ENCODE data around the gene DNAH6.

The DNAH6 gene

GRCh38 chr2:84829693-84830092 lies 313.4 kb downstream of the DNAH6 start:
- Histone ChIP-seq H3K4me1 (ENCODE audit: control insufficient read depth in 2 of 2, insufficient read depth in 1 of 2, low read depth in 1 of 2, low read length in 2 of 2) (peaks cover 1 to 13% of the 10 kb centered on the region in 2 donors), H3K9me3 (replicated peaks in 1 of 2; ENCODE audit: control insufficient read depth in 2 of 2, insufficient read depth in 1 of 2, low read depth in 1 of 2, low read length in 2 of 2) (peaks cover 0 to 5% of the 10 kb centered on the region in 2 donors), H3K18ac (ENCODE audit: low read length) (peak overlapping the region; percentile 62), H2BK12ac (ENCODE audit: low read length) (peak overlapping the region; percentile 89), H2BK15ac (ENCODE audit: low read length) (peak overlapping the region; percentile 75), H3K27me3 (ENCODE audit: control insufficient read depth in 3 of 3, insufficient read depth in 3 of 3, low read depth in 1 of 3, low read length in 3 of 3) (peaks cover 0 to 4% (median 0%) of the 10 kb centered on the region in 3 experiments), H2BK120ac (ENCODE audit: low read depth, low read length) (no peak overlapping the region), H3K36me3 (replicated peaks in 1 of 2; ENCODE audit: control insufficient read depth in 2 of 2, insufficient read depth in 2 of 2, low read length in 2 of 2) (peaks cover 0 to 4% of the 10 kb centered on the region in 2 donors), H3K27ac (replicated peaks; ENCODE audit: low read length) (no peak overlapping the region), H3K4me3 (ENCODE audit: low read length in 2 of 2) (peak overlapping the region in 1 of 2 donors; percentile 39), H4K91ac (ENCODE audit: low read depth, low read length, poor library complexity) (peak overlapping the region; percentile 97), H3K23ac (ENCODE audit: low read depth, low read length, poor library complexity) (peak overlapping the region; percentile 92), H2AK5ac (ENCODE audit: low read depth, low read length) (no peak overlapping the region), H3K9ac (ENCODE audit: low read depth, low read length, poor library complexity) (peak overlapping the region; percentile 79), H2BK5ac (ENCODE audit: low read length) (no peak overlapping the region), H3K79me1 (ENCODE audit: low read depth, low read length) (peaks cover 4% of the 10 kb centered on the region), H2AFZ (ENCODE audit: low read length) (no peak overlapping the region), H3K14ac (ENCODE audit: low read length) (peak overlapping the region; percentile 100), H3K4me2 (ENCODE audit: insufficient read depth, low read length, poor library complexity, severe bottlenecking) (no peak overlapping the region), H3K4ac (ENCODE audit: low read length) (no peak overlapping the region), H4K8ac (ENCODE audit: low read depth, low read length) (peak overlapping the region; percentile 97)
- DNase-seq (ENCODE audit: low spot score), result no peak
- 100% methylated on average over 1 of the region's 2 CpGs; no CpG with 5 or more reads in 1 of the 2 donors for WGBS, 2 donors (ENCODE audit: extremely low coverage in 2 of 2, insufficient read length in 2 of 2, insufficient replicate concordance in 1 of 2)

- peaks cover 0 to 4% (median 0%) of the 10 kb centered on the region in 3 experiments for H3K27me3 ChIP-seq (ENCODE audit: control insufficient read depth in 3 of 3, insufficient read depth in 3 of 3, low read depth in 1 of 3, low read length in 3 of 3)
- peak overlapping the region; percentile 32 for H2AFZ ChIP-seq (ENCODE audit: low read length)
- H3K9ac ChIP-seq (ENCODE audit: low read depth, low read length, poor library complexity), result peak overlapping the region; percentile 79
- H2AK5ac ChIP-seq (ENCODE audit: low read depth, low read length), result no peak overlapping the region
- no CpG with 5 or more reads among the region's 11 CpGs for WGBS, 2 donors (ENCODE audit: extremely low coverage in 2 of 2, insufficient read length in 2 of 2, insufficient replicate concordance in 1 of 2)
- no peak overlapping the region for H2BK120ac ChIP-seq (ENCODE audit: low read depth, low read length)
- no peak overlapping the region for H3K4me2 ChIP-seq (ENCODE audit: insufficient read depth, low read length, poor library complexity, severe bottlenecking)
- H3K14ac ChIP-seq (ENCODE audit: low read length), result no peak overlapping the region
- peaks cover 0 to 5% of the 10 kb centered on the region in 2 donors for H3K9me3 ChIP-seq (replicated peaks in 1 of 2; ENCODE audit: control insufficient read depth in 2 of 2, insufficient read depth in 1 of 2, low read depth in 1 of 2, low read length in 2 of 2)
- H3K4me1 ChIP-seq (ENCODE audit: control insufficient read depth in 2 of 2, insufficient read depth in 1 of 2, low read depth in 1 of 2, low read length in 2 of 2), result peaks cover 1 to 13% of the 10 kb centered on the region in 2 donors
- DNase-seq (ENCODE audit: low spot score), result no peak
- no peak overlapping the region for H4K91ac ChIP-seq (ENCODE audit: low read depth, low read length, poor library complexity)
- H3K4ac ChIP-seq (ENCODE audit: low read length), result no peak overlapping the region
- no peak overlapping the region for H3K4me3 ChIP-seq (ENCODE audit: low read length in 2 of 2)
- peak overlapping the region; percentile 28 for H3K18ac ChIP-seq (ENCODE audit: low read length)
- H3K36me3 ChIP-seq (replicated peaks in 1 of 2; ENCODE audit: control insufficient read depth in 2 of 2, insufficient read depth in 2 of 2, low read length in 2 of 2), result peaks cover 0 to 4% of the 10 kb centered on the region in 2 donors
- H3K79me1 ChIP-seq (ENCODE audit: low read depth, low read length), result peaks cover 4% of the 10 kb centered on the region
- peak overlapping the region; percentile 2 for H3K23ac ChIP-seq (ENCODE audit: low read depth, low read length, poor library complexity)
- H4K8ac ChIP-seq (ENCODE audit: low read depth, low read length), result no peak overlapping the region
- no peak overlapping the region for H3K27ac ChIP-seq (replicated peaks; ENCODE audit: low read length)
- H2BK5ac ChIP-seq (ENCODE audit: low read length), result no peak overlapping the region
- no peak overlapping the region for H2BK15ac ChIP-seq (ENCODE audit: low read length)
- no peak overlapping the region for H2BK12ac ChIP-seq (ENCODE audit: low read length)
These were observed 313.8 kb downstream of the DNAH6 start for GRCh38 chr2:84830095-84830494.

GRCh38 chr2:84830758-84831500 lies 314.6 kb downstream of the DNAH6 start:
- H3K18ac ChIP-seq (ENCODE audit: low read length), result no peak overlapping the region
- peak overlapping the region; percentile 19 for H2AK5ac ChIP-seq (ENCODE audit: low read depth, low read length)
- H4K91ac ChIP-seq (ENCODE audit: low read depth, low read length, poor library complexity), result no peak overlapping the region
- no peak overlapping the region for H3K14ac ChIP-seq (ENCODE audit: low read length)
- H3K9me3 ChIP-seq (replicated peaks in 1 of 2; ENCODE audit: control insufficient read depth in 2 of 2, insufficient read depth in 1 of 2, low read depth in 1 of 2, low read length in 2 of 2), result peaks cover 0 to 5% of the 10 kb centered on the region in 2 donors
- peaks cover 4% of the 10 kb centered on the region for H3K79me1 ChIP-seq (ENCODE audit: low read depth, low read length)
- H3K4me3 ChIP-seq (ENCODE audit: low read length in 2 of 2), result no peak overlapping the region
- H3K27me3 ChIP-seq (ENCODE audit: control insufficient read depth in 3 of 3, insufficient read depth in 3 of 3, low read depth in 1 of 3, low read length in 3 of 3), result peaks cover 0 to 4% (median 0%) of the 10 kb centered on the region in 3 experiments
- H3K27ac ChIP-seq (replicated peaks; ENCODE audit: low read length), result no peak overlapping the region
- peak overlapping the region; percentile 70 for H2BK5ac ChIP-seq (ENCODE audit: low read length)
- H2BK12ac ChIP-seq (ENCODE audit: low read length), result no peak overlapping the region
- no peak overlapping the region for H4K8ac ChIP-seq (ENCODE audit: low read depth, low read length)
- H3K4me1 ChIP-seq (ENCODE audit: control insufficient read depth in 2 of 2, insufficient read depth in 1 of 2, low read depth in 1 of 2, low read length in 2 of 2), result peaks cover 1 to 13% of the 10 kb centered on the region in 2 donors
- no peak overlapping the region for H2BK15ac ChIP-seq (ENCODE audit: low read length)
- no peak for DNase-seq (ENCODE audit: low spot score)
- no peak overlapping the region for H3K4me2 ChIP-seq (ENCODE audit: insufficient read depth, low read length, poor library complexity, severe bottlenecking)
- peaks cover 0 to 4% of the 10 kb centered on the region in 2 donors for H3K36me3 ChIP-seq (replicated peaks in 1 of 2; ENCODE audit: control insufficient read depth in 2 of 2, insufficient read depth in 2 of 2, low read length in 2 of 2)
- no CpG with 5 or more reads among the region's 10 CpGs for WGBS, 2 donors (ENCODE audit: extremely low coverage in 2 of 2, insufficient read length in 2 of 2, insufficient replicate concordance in 1 of 2)
- no peak overlapping the region for H3K23ac ChIP-seq (ENCODE audit: low read depth, low read length, poor library complexity)
- H2BK120ac ChIP-seq (ENCODE audit: low read depth, low read length), result no peak overlapping the region
- H3K9ac ChIP-seq (ENCODE audit: low read depth, low read length, poor library complexity), result no peak overlapping the region
- peak overlapping the region; percentile 32 for H2AFZ ChIP-seq (ENCODE audit: low read length)
- no peak overlapping the region for H3K4ac ChIP-seq (ENCODE audit: low read length)

GRCh38 chr2:84832772-84833461 lies 316.6 kb downstream of the DNAH6 start:
- Histone ChIP-seq H3K9me3 (replicated peaks in 1 of 2; ENCODE audit: control insufficient read depth in 2 of 2, insufficient read depth in 1 of 2, low read depth in 1 of 2, low read length in 2 of 2) (peaks cover 0 to 5% of the 10 kb centered on the region in 2 donors), H3K79me1 (ENCODE audit: low read depth, low read length) (peaks cover 4% of the 10 kb centered on the region), H2AFZ (ENCODE audit: low read length) (no peak overlapping the region), H2BK15ac (ENCODE audit: low read length) (no peak overlapping the region), H3K27ac (replicated peaks; ENCODE audit: low read length) (no peak overlapping the region), H3K4me2 (ENCODE audit: insufficient read depth, low read length, poor library complexity, severe bottlenecking) (no peak overlapping the region), H3K9ac (ENCODE audit: low read depth, low read length, poor library complexity) (no peak overlapping the region), H3K4me3 (ENCODE audit: low read length in 2 of 2) (no peak overlapping the region), H3K14ac (ENCODE audit: low read length) (no peak overlapping the region), H4K8ac (ENCODE audit: low read depth, low read length) (no peak overlapping the region), H3K4me1 (ENCODE audit: control insufficient read depth in 2 of 2, insufficient read depth in 1 of 2, low read depth in 1 of 2, low read length in 2 of 2) (peaks cover 1 to 13% of the 10 kb centered on the region in 2 donors), H3K27me3 (ENCODE audit: control insufficient read depth in 3 of 3, insufficient read depth in 3 of 3, low read depth in 1 of 3, low read length in 3 of 3) (peaks cover 0 to 4% (median 0%) of the 10 kb centered on the region in 3 experiments), H3K18ac (ENCODE audit: low read length) (no peak overlapping the region), H2BK120ac (ENCODE audit: low read depth, low read length) (no peak overlapping the region), H2BK12ac (ENCODE audit: low read length) (no peak overlapping the region), H3K23ac (ENCODE audit: low read depth, low read length, poor library complexity) (no peak overlapping the region), H3K36me3 (replicated peaks in 1 of 2; ENCODE audit: control insufficient read depth in 2 of 2, insufficient read depth in 2 of 2, low read length in 2 of 2) (peaks cover 0 to 4% of the 10 kb centered on the region in 2 donors), H2AK5ac (ENCODE audit: low read depth, low read length) (no peak overlapping the region), H4K91ac (ENCODE audit: low read depth, low read length, poor library complexity) (no peak overlapping the region), H3K4ac (ENCODE audit: low read length) (no peak overlapping the region), H2BK5ac (ENCODE audit: low read length) (no peak overlapping the region)
- no CpG with 5 or more reads among the region's 5 CpGs for WGBS, 2 donors (ENCODE audit: extremely low coverage in 2 of 2, insufficient read length in 2 of 2, insufficient replicate concordance in 1 of 2)
- no peak for DNase-seq (ENCODE audit: low spot score)

All from neuronal stem cell (in vitro differentiated cells).